KOPT-K1 (cell line): ENCODE measurements around the gene CBX8.

ENCODE experiments used
- H3K27ac ChIP-seq: fragments of 200-600 bp; sonication (generic); 2 replicates; pipeline ENCODE4 v1.5.1; 2016; ENCODE audit warnings: antibody characterized with exemption, mild to moderate bottlenecking, low read depth, low read length; ENCODE audit not compliant: poor library complexity, severe bottlenecking
- H3K36me3 ChIP-seq: fragments of 200-600 bp; sonication (generic); 2 replicates; pipeline ENCODE4 v1.5.1; 2017; ENCODE audit warnings: antibody characterized with exemption, mild to moderate bottlenecking, low read length, moderate library complexity; ENCODE audit not compliant: insufficient read depth
- H3K9me3 ChIP-seq: fragments of 200-600 bp; sonication (generic); 2 replicates; pipeline ENCODE4 v1.5.1; 2017; ENCODE audit warnings: antibody characterized with exemption, low read length, mild to moderate bottlenecking; ENCODE audit not compliant: insufficient read depth, poor library complexity, severe bottlenecking

Gene CBX8

GRCh38 chr17:79752175-79752574 is 44.7 kb downstream of the CBX8 start:
- Histone ChIP-seq H3K9me3 (no peaks in the 10 kb centered on the region), H3K27ac (no peak overlapping the region), H3K36me3 (no peaks in the 10 kb centered on the region)

- Histone ChIP-seq H3K9me3 (no peaks in the 10 kb centered on the region), H3K27ac (no peak overlapping the region), H3K36me3 (no peaks in the 10 kb centered on the region)
These were observed 46.0 kb downstream of the CBX8 start for GRCh38 chr17:79750650-79751545.

- Histone ChIP-seq H3K36me3 (no peaks in the 10 kb centered on the region), H3K27ac (no peak overlapping the region), H3K9me3 (no peaks in the 10 kb centered on the region)
These were observed 46.9 kb downstream of the CBX8 start for GRCh38 chr17:79749958-79750357.

- Histone ChIP-seq H3K9me3 (no peaks in the 10 kb centered on the region), H3K36me3 (no peaks in the 10 kb centered on the region), H3K27ac (no peak overlapping the region)
These were observed 47.6 kb downstream of the CBX8 start for GRCh38 chr17:79749156-79749815.

GRCh38 chr17:79748295-79749099 is 48.4 kb downstream of the CBX8 start:
- Histone ChIP-seq H3K36me3 (no peaks in the 10 kb centered on the region), H3K27ac (no peak overlapping the region), H3K9me3 (no peaks in the 10 kb centered on the region)

GRCh38 chr17:79747508-79748294 is 49.2 kb downstream of the CBX8 start:
- H3K27ac ChIP-seq: no peak overlapping the region
- no peaks in the 10 kb centered on the region for H3K36me3 ChIP-seq
- H3K9me3 ChIP-seq: no peaks in the 10 kb centered on the region

GRCh38 chr17:79746889-79747507 is 49.9 kb downstream of the CBX8 start:
- Histone ChIP-seq H3K27ac (no peak overlapping the region), H3K36me3 (no peaks in the 10 kb centered on the region), H3K9me3 (no peaks in the 10 kb centered on the region)

- no peaks in the 10 kb centered on the region for H3K9me3 ChIP-seq
- H3K36me3 ChIP-seq: no peaks in the 10 kb centered on the region
- H3K27ac ChIP-seq: peak overlapping the region; percentile 26
These were observed 51.2 kb downstream of the CBX8 start for GRCh38 chr17:79745641-79746105.

GRCh38 chr17:79743614-79744013 is 53.3 kb downstream of the CBX8 start:
- no peaks in the 10 kb centered on the region for H3K9me3 ChIP-seq
- no peak overlapping the region for H3K27ac ChIP-seq
- H3K36me3 ChIP-seq: no peaks in the 10 kb centered on the region

GRCh38 chr17:79742951-79743476 is 53.9 kb downstream of the CBX8 start:
- Histone ChIP-seq H3K27ac (no peak overlapping the region), H3K9me3 (no peaks in the 10 kb centered on the region), H3K36me3 (no peaks in the 10 kb centered on the region)

- no peaks in the 10 kb centered on the region for H3K9me3 ChIP-seq
- no peak overlapping the region for H3K27ac ChIP-seq
- no peaks in the 10 kb centered on the region for H3K36me3 ChIP-seq
These were observed 54.3 kb downstream of the CBX8 start for GRCh38 chr17:79742589-79742918.
